ENCODE results near the gene LTV1.
"Not testable (repeated sequence)": the region's sequence is repeated elsewhere in the genome, so short reads cannot be mapped to it uniquely, and the experiment has no call there.

Gene LTV1

GRCh38 chr6:143843677-143843999 is 500 bp downstream of the LTV1 start:
- DNase-seq: no peak

- no peak for DNase-seq
These were observed 868 bp downstream of the LTV1 start for GRCh38 chr6:143844006-143844405.

GRCh38 chr6:143845033-143845432 is 1.9 kb downstream of the LTV1 start:
- DNase-seq: no peak

GRCh38 chr6:143851706-143852105 is 8.6 kb downstream of the LTV1 start:
- not testable (repeated sequence) for DNase-seq

GRCh38 chr6:143855057-143855456 is 11.9 kb downstream of the LTV1 start:
- DNase-seq: not testable (repeated sequence)

- not testable (repeated sequence) for DNase-seq
These were observed 13.6 kb downstream of the LTV1 start for GRCh38 chr6:143856762-143857161.

- DNase-seq: no peak
These were observed 14.5 kb downstream of the LTV1 start for GRCh38 chr6:143857651-143858050.

GRCh38 chr6:143859891-143860660 is 16.9 kb downstream of the LTV1 start:
- no peak for DNase-seq

GRCh38 chr6:143863771-143864170 is 20.6 kb downstream of the LTV1 start:
- DNase-seq: no peak

- DNase-seq: no peak
These were observed 21.1 kb downstream of the LTV1 start, which contains the start of gene ZC2HC1B for GRCh38 chr6:143864234-143864633. TSS of gene ZC2HC1B (plus strand) at chr6:143864474. CDS start at chr6:143864540, 66 bp downstream.

GRCh38 chr6:143867236-143867635 is 24.1 kb downstream of the LTV1 start:
- no peak for DNase-seq

GRCh38 chr6:143868808-143869207 is 25.7 kb downstream of the LTV1 start:
- not testable (repeated sequence) for DNase-seq

- DNase-seq: not testable (repeated sequence)
These were observed 28.1 kb downstream of the LTV1 start for GRCh38 chr6:143871202-143871730.

GRCh38 chr6:143872201-143872600 is 29.1 kb downstream of the LTV1 start:
- no peak for DNase-seq

- DNase-seq: not testable (repeated sequence)
These were observed 30.5 kb downstream of the LTV1 start for GRCh38 chr6:143873600-143873999.

GRCh38 chr6:143874503-143874902 is 31.4 kb downstream of the LTV1 start:
- DNase-seq: not testable (repeated sequence)

GRCh38 chr6:143877584-143878271 is 34.6 kb downstream of the LTV1 start:
- DNase-seq: no peak

GRCh38 chr6:143878272-143878760 is 35.2 kb downstream of the LTV1 start:
- DNase-seq: no peak

GRCh38 chr6:143880412-143880811 is 37.3 kb downstream of the LTV1 start:
- DNase-seq: no peak

- DNase-seq: no peak
These were observed 39.3 kb downstream of the LTV1 start for GRCh38 chr6:143882401-143882930.

GRCh38 chr6:143884216-143884900 is 41.2 kb downstream of the LTV1 start:
- no peak for DNase-seq

- no peak for DNase-seq
These were observed 42.0 kb downstream of the LTV1 start for GRCh38 chr6:143885116-143885515.

GRCh38 chr6:143894655-143895054 is 51.5 kb downstream of the LTV1 start:
- no peak for DNase-seq

Data from activated CD4-positive, CD25-positive, alpha-beta regulatory T cell (primary cell).